ENCODE measurements around the gene THSD4.

THSD4 gene

DNA sequence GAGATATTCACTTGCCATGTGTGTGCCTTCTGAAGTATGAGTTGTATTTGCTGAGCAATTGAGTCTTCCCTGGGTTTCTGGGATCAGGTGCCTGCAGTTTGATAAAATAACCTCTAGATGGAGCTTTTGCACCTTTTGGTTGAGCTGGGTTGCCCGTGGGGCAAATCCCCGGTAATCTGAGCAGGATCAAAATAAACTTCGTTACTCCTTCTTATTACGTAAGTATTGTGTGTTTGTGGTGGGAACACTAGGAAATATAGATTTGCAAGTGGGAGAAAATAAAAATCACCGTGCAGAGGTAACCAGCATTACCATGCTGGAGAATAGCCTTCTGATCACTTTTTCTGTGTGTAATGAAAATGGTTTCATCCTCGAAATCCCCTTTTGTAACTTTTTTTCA, 417.7 kb downstream of the THSD4 start:
- TF ChIP-seq, protein P1, sequence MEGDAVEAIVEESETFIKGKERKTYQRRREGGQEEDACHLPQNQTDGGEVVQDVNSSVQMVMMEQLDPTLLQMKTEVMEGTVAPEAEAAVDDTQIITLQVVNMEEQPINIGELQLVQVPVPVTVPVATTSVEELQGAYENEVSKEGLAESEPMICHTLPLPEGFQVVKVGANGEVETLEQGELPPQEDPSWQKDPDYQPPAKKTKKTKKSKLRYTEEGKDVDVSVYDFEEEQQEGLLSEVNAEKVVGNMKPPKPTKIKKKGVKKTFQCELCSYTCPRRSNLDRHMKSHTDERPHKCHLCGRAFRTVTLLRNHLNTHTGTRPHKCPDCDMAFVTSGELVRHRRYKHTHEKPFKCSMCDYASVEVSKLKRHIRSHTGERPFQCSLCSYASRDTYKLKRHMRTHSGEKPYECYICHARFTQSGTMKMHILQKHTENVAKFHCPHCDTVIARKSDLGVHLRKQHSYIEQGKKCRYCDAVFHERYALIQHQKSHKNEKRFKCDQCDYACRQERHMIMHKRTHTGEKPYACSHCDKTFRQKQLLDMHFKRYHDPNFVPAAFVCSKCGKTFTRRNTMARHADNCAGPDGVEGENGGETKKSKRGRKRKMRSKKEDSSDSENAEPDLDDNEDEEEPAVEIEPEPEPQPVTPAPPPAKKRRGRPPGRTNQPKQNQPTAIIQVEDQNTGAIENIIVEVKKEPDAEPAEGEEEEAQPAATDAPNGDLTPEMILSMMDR (IDR thresholded peaks at IDR 0.05) = no peak
- Histone ChIP-seq H3K27ac (no peak overlapping the region), H3K4me3 (no peak overlapping the region)
- no peak for DNase-seq (ENCODE audit: low spot score)

DNA sequence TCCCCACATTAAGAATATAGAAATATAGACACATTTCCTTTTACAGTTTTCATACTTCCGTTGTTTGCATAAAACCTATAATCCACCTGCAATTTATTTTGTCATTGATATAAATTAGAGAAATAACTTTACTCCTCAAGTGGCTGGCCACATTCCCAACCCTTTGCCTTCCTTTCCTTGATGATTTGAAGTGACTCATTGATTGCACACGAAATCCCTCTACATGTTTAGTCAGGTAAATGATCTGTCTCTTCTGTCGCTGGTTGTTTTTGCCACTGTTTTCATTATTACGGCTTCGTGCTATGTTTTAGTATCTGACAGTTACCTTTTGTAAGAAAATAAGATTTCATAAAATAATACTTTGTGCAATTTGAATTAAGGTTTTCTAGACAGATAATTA, 422.9 kb downstream of the THSD4 start:
- no peak for DNase-seq (ENCODE audit: low spot score)
- H3K27ac ChIP-seq = no peak overlapping the region

DNA sequence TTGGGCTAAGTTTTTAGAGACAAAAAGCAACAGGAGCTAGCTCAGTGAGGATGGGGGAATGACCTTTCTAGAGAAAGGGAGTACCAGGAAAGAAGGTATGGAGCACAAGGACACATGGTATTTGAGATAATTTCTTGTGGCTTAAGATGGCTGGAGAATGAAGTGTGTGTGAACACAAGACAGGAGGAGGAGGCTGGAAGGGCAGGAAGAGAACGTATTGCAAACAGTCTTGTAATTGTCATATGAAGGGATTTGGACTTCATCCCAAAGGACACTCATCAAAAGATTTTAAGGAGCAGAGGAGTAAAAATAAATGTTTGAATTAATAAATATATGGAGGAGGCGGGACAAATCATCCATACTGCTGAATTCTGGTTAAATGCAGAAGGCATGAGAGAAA, 426.5 kb downstream of the THSD4 start:
- TF ChIP-seq, protein P1 (IDR thresholded peaks at IDR 0.05) = no peak
- no peak overlapping the region for H3K4me3 ChIP-seq
- H3K27ac ChIP-seq = no peak overlapping the region
- no peak for DNase-seq (ENCODE audit: low spot score)

More for the DNA sequence above, 422.9 kb downstream of the THSD4 start:
- TF ChIP-seq, protein P1 (IDR thresholded peaks at IDR 0.05) = no peak
- no peak overlapping the region for H3K4me3 ChIP-seq

DNA sequence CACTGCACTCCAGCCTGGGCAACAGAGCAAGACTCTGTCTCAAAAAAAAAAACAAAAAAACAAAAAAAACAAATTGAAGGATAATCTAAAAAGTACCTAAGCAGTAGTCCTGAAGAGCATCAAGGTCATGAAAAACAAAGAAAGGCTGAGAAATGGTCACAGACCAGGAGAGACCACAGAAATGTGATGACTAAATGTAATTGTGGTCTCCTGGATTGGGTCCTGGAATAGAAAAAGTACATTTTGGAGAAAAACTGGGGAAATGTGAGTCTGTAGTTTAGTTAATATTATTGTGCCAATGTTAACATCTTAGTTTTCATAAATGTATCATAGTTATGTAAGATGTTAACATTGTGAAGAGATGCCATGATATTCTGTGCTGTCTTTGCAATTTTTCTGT, 427.6 kb downstream of the THSD4 start:
- Histone ChIP-seq H3K27ac (no peak overlapping the region), H3K4me3 (no peak overlapping the region)
- TF ChIP-seq, protein P1 (IDR thresholded peaks at IDR 0.05) = no peak
- DNase-seq (ENCODE audit: low spot score) = no peak

DNA sequence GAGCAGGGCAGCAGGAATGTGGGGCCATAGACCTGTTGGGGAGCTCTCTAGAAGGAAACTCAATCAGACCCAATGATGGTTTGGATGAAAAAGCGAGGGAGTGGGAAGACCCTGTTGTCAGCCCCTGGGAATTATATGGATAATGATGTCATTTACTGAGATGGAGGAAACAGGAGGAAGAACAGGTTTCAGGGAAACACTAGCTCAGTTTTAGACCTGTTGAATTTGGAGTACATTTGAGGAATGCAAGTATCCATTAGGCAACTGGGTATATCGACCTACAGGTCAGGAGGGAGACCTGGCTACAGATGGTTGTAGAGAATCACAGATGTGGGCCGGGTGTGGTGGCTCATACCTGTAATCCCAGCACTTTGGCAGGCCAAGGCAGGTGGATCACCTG, 428.1 kb downstream of the THSD4 start:
- Histone ChIP-seq H3K4me3 (no peak overlapping the region), H3K27ac (no peak overlapping the region)
- no peak for DNase-seq (ENCODE audit: low spot score)
- TF ChIP-seq, protein P1 (IDR thresholded peaks at IDR 0.05) = no peak

DNA sequence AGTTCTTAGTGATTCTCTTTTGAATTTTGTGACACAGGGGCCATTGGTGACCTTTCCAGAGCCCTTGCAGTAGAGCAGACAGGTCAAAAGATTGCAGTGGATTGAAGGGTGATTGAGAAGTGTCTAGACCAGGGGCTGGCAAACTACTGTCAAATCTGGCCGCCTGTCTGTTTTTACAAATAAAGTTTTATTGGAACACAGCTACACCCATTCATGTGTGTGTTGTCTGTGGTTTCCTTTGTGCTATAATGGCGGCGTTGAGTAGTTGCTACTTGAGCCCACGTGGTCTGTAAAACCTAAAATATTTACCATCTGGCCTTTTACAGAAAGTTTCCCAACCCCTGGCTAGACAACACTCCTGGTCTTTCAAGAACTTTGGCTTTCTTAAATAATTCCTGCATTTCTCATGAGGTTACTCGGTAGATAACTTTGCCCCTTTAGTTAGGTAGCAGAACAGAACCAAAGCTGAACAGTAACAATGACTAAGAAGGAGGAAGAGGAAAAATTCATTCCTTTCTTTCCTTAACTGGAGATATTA, 430.0 kb downstream of the THSD4 start:
- H3K27ac ChIP-seq = no peak overlapping the region
- DNase-seq (ENCODE audit: low spot score) = no peak
- H3K4me3 ChIP-seq = no peak overlapping the region
- TF ChIP-seq, protein P1 (IDR thresholded peaks at IDR 0.05) = no peak

DNA sequence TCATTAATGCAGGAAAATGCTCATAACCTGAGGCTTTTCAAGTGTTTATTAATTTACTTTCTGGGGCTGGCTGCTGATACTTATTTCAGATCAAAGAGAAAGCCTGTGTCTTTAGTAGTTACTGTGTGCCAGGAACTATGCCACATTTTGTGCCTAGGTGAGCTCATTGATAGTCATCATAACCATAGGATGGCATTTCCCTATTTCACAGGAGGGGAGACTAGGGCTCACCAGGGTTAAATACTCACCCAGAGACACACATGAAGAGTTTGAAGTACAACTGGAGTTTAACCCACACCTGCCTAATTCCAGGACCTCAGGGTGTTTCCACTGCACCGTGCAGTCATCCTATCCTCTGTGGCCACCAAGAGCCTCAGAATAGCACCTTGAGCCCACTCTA, 430.7 kb downstream of the THSD4 start:
- TF ChIP-seq, protein P1 (IDR thresholded peaks at IDR 0.05) = no peak
- H3K4me3 ChIP-seq = no peak overlapping the region
- H3K27ac ChIP-seq = no peak overlapping the region
- no peak for DNase-seq (ENCODE audit: low spot score)
